HEK293 (cell line): ENCODE data around the gene FAXC.

Experiments used
- GLI4 ChIP-seq: fragments of 450-650 bp; formaldehyde crosslinking; IDR thresholded peaks from 2 replicates; pipeline ENCODE4 v1.5.1; 2016; ENCODE audit warnings: missing biosample characterization, missing genetic modification characterization
- KLF8 ChIP-seq: fragments of 450-650 bp; formaldehyde crosslinking; IDR thresholded peaks from 2 replicates; pipeline ENCODE4 v1.5.1; 2016; ENCODE audit warnings: missing biosample characterization, missing genetic modification characterization
- MEIS1 ChIP-seq: sonication (generic); formaldehyde crosslinking; IDR thresholded peaks from 2 replicates; pipeline ENCODE4 v1.8.1; 2022; ENCODE audit warnings: missing genetic modification reagents, mild to moderate bottlenecking, borderline replicate concordance
- OVOL3 ChIP-seq: fragments of 450-650 bp; formaldehyde crosslinking; IDR thresholded peaks from 2 replicates; pipeline ENCODE4 v1.5.1; 2016; ENCODE audit warnings: missing biosample characterization, missing genetic modification characterization
- REPIN1 ChIP-seq: fragments of 450-650 bp; formaldehyde crosslinking; IDR thresholded peaks from 2 replicates; pipeline ENCODE4 v1.5.1; 2017; ENCODE audit warnings: missing biosample characterization, missing genetic modification characterization, low read depth
- SP3 ChIP-seq: fragments of 450-650 bp; formaldehyde crosslinking; IDR thresholded peaks from 2 replicates; pipeline ENCODE4 v1.5.1; 2016; ENCODE audit warnings: missing biosample characterization, missing genetic modification characterization
- ZBTB17 ChIP-seq: fragments of 450-650 bp; formaldehyde crosslinking; IDR thresholded peaks from 2 replicates; pipeline ENCODE4 v1.5.1; 2016; ENCODE audit warnings: missing biosample characterization, missing genetic modification characterization
- ZBTB7A ChIP-seq: fragments of 450-650 bp; formaldehyde crosslinking; IDR thresholded peaks from 2 replicates; pipeline ENCODE4 v1.5.1; 2016; ENCODE audit warnings: low read depth, missing biosample characterization, missing genetic modification characterization
- ZNF121 ChIP-seq: fragments of 450-650 bp; formaldehyde crosslinking; IDR thresholded peaks from 2 replicates; pipeline ENCODE4 v1.5.1; 2016; ENCODE audit warnings: missing biosample characterization, missing genetic modification characterization
- ZNF174 ChIP-seq: fragments of 450-650 bp; formaldehyde crosslinking; IDR thresholded peaks from 2 replicates; pipeline ENCODE4 v1.5.0; 2017; ENCODE audit warnings: missing biosample characterization, mild to moderate bottlenecking, missing genetic modification characterization
- ZNF2 ChIP-seq: fragments of 450-650 bp; formaldehyde crosslinking; IDR thresholded peaks from 2 replicates; pipeline ENCODE4 v1.5.1; 2016; ENCODE audit warnings: missing biosample characterization, missing genetic modification characterization
- ZNF324 ChIP-seq: fragments of 450-650 bp; formaldehyde crosslinking; IDR thresholded peaks from 2 replicates; pipeline ENCODE4 v1.5.1; 2016; ENCODE audit warnings: missing biosample characterization, missing genetic modification characterization
- ZNF341 ChIP-seq: fragments of 450-650 bp; formaldehyde crosslinking; IDR thresholded peaks from 2 replicates; pipeline ENCODE4; 2016; ENCODE audit warnings: low read depth, missing biosample characterization, missing genetic modification characterization
- ZNF394 ChIP-seq: fragments of 450-650 bp; formaldehyde crosslinking; IDR thresholded peaks from 2 replicates; pipeline ENCODE4 v1.5.1; 2016; ENCODE audit warnings: missing biosample characterization, missing genetic modification characterization, mild to moderate bottlenecking, moderate library complexity, borderline replicate concordance
- ZNF433 ChIP-seq: fragments of 450-650 bp; formaldehyde crosslinking; IDR thresholded peaks from 2 replicates; pipeline ENCODE4 v1.5.1; 2016; ENCODE audit warnings: missing biosample characterization, missing genetic modification characterization, low read depth
- ZNF530 ChIP-seq: fragments of 450-650 bp; formaldehyde crosslinking; IDR thresholded peaks from 2 replicates; pipeline ENCODE4 v1.5.1; 2016; ENCODE audit warnings: low read depth, missing biosample characterization, missing genetic modification characterization
- ZNF549 ChIP-seq: fragments of 450-650 bp; IDR thresholded peaks from 2 replicates; pipeline ENCODE4 v1.5.1; 2018; ENCODE audit warnings: missing biosample characterization, missing genetic modification characterization, mild to moderate bottlenecking, inconsistent platforms, moderate library complexity
- ZNF558 ChIP-seq: fragments of 450-650 bp; formaldehyde crosslinking; IDR thresholded peaks from 2 replicates; pipeline ENCODE4 v1.5.1; 2016; ENCODE audit warnings: missing biosample characterization, missing genetic modification characterization
- ZNF561 ChIP-seq: fragments of 450-650 bp; IDR thresholded peaks from 2 replicates; pipeline ENCODE4 v1.5.1; 2018; ENCODE audit warnings: missing biosample characterization, missing genetic modification characterization, borderline replicate concordance
- ZNF571 ChIP-seq: fragments of 450-650 bp; formaldehyde crosslinking; IDR thresholded peaks from 2 replicates; pipeline ENCODE4 v1.5.0; 2017; ENCODE audit warnings: missing biosample characterization, missing genetic modification characterization
- ZNF600 ChIP-seq: fragments of 450-650 bp; formaldehyde crosslinking; IDR thresholded peaks from 2 replicates; pipeline ENCODE4 v1.5.1; 2016; ENCODE audit warnings: missing biosample characterization, missing genetic modification characterization
- ZNF629 ChIP-seq: fragments of 450-650 bp; formaldehyde crosslinking; IDR thresholded peaks from 2 replicates; pipeline ENCODE4 v1.5.1; 2017; ENCODE audit warnings: missing biosample characterization, missing genetic modification characterization
- ZNF701 ChIP-seq: fragments of 450-650 bp; formaldehyde crosslinking; IDR thresholded peaks from 2 replicates; pipeline ENCODE4 v1.5.1; 2016; ENCODE audit warnings: missing biosample characterization, missing genetic modification characterization
- ZNF707 ChIP-seq: fragments of 450-650 bp; formaldehyde crosslinking; IDR thresholded peaks from 2 replicates; pipeline ENCODE4 v1.5.1; 2016; ENCODE audit warnings: missing biosample characterization, missing genetic modification characterization
- ZNF768 ChIP-seq: fragments of 450-650 bp; formaldehyde crosslinking; IDR thresholded peaks from 2 replicates; pipeline ENCODE4 v1.5.1; 2018; ENCODE audit warnings: missing biosample characterization, mild to moderate bottlenecking, missing genetic modification characterization
- ZNF837 ChIP-seq: fragments of 450-650 bp; formaldehyde crosslinking; IDR thresholded peaks from 2 replicates; pipeline ENCODE4 v1.5.1; 2016; ENCODE audit warnings: missing biosample characterization, missing genetic modification characterization
- ZSCAN23 ChIP-seq: fragments of 450-650 bp; formaldehyde crosslinking; IDR thresholded peaks from 2 replicates; pipeline ENCODE4 v1.5.1; 2016; ENCODE audit warnings: missing biosample characterization, missing genetic modification characterization
- TF ChIP-seq, protein P1 (sequence below): fragments of 450-650 bp; formaldehyde crosslinking; conservative IDR thresholded peaks from 2 replicates; pipeline ENCODE4 v1.5.1; 2016; ENCODE audit warnings: low read depth, missing biosample characterization, missing genetic modification characterization
- TF ChIP-seq, protein P2 (sequence below): fragments of 450-650 bp; formaldehyde crosslinking; IDR thresholded peaks from 2 replicates; pipeline ENCODE4 v1.5.1; 2016; ENCODE audit warnings: missing biosample characterization, missing genetic modification characterization
- TF ChIP-seq, protein P3 (sequence below): fragments of 450-650 bp; formaldehyde crosslinking; IDR thresholded peaks from 2 replicates; pipeline ENCODE4 v1.5.1; 2016; ENCODE audit warnings: missing biosample characterization, missing genetic modification characterization
- TF ChIP-seq, protein P4 (sequence below): fragments of 450-650 bp; formaldehyde crosslinking; IDR thresholded peaks from 2 replicates; pipeline ENCODE4 v1.5.1; 2016; ENCODE audit warnings: missing biosample characterization, missing genetic modification characterization, borderline replicate concordance
- TF ChIP-seq, protein P5 (sequence below): fragments of 450-650 bp; formaldehyde crosslinking; IDR thresholded peaks from 2 replicates; pipeline ENCODE4 v1.5.1; 2017; ENCODE audit warnings: missing biosample characterization, missing genetic modification characterization
- TF ChIP-seq, protein P6 (sequence below): fragments of 450-650 bp; formaldehyde crosslinking; IDR thresholded peaks from 2 replicates; pipeline ENCODE4 v1.5.1; 2016; ENCODE audit warnings: missing biosample characterization, missing genetic modification characterization

FAXC gene

DNA sequence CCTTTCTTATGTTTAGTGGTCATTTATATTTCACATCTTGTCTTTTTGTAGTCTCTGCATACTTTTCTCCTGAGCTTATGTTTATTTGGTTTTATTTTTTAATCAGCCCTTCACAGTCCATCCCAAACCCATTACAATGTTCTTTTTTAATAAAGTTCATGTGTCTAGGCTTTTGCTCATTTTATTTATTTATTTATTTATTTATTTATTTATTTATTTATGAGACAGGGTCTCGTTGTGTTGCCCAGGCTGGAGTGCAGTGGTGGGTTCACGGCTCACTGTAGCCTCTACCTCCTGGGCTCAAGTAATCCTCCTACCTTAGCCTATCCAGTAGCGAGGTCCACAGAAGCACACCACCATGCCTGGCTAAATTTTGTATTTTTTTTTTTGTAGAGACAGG is 41.4 kb upstream of the FAXC start (continued):
- TF ChIP-seq ZNF341 (tag by site-specific recombination) (no peak; the same call in 1 of the 2 replicates), ZNF394 (tag by site-specific recombination) (peak; percentile 95), ZNF121 (no peak), ZNF433 (tag by site-specific recombination) (peak; percentile 90), OVOL3 (tag by site-specific recombination) (peak; percentile 48; the same call in 1 of the 2 replicates), ZNF2 (tag by site-specific recombination) (no peak), ZNF707 (tag by site-specific recombination) (no peak), ZSCAN23 (tag by site-specific recombination) (no peak), ZNF558 (tag by site-specific recombination) (peak; percentile 78; the same call in 1 of the 2 replicates), ZNF600 (tag by site-specific recombination) (no peak), ZNF530 (tag by site-specific recombination) (peak; percentile 72; the same call in 1 of the 2 replicates), ZNF561 (tag by site-specific recombination) (no peak), ZNF768 (tag by site-specific recombination) (no peak), ZNF324 (tag by site-specific recombination) (no peak), REPIN1 (tag by site-specific recombination) (no peak; the same call in 1 of the 2 replicates), ZNF549 (tag by site-specific recombination) (no peak), ZBTB17 (tag by site-specific recombination) (no peak), SP3 (tag by site-specific recombination) (0 out of 2 replicates have a peak, but pooled peaks have one; percentile 16), ZBTB7A (tag by site-specific recombination) (no peak), ZNF174 (tag by site-specific recombination) (no peak), ZNF571 (tag by site-specific recombination) (no peak), KLF8 (no peak), ZNF701 (tag by site-specific recombination) (no peak), GLI4 (tag by site-specific recombination) (no peak), ZNF837 (tag by site-specific recombination) (no peak), MEIS1 (CRISPR knock-in tag) (no peak), ZNF629 (peak; percentile 57)
- TF ChIP-seq, protein P1, sequence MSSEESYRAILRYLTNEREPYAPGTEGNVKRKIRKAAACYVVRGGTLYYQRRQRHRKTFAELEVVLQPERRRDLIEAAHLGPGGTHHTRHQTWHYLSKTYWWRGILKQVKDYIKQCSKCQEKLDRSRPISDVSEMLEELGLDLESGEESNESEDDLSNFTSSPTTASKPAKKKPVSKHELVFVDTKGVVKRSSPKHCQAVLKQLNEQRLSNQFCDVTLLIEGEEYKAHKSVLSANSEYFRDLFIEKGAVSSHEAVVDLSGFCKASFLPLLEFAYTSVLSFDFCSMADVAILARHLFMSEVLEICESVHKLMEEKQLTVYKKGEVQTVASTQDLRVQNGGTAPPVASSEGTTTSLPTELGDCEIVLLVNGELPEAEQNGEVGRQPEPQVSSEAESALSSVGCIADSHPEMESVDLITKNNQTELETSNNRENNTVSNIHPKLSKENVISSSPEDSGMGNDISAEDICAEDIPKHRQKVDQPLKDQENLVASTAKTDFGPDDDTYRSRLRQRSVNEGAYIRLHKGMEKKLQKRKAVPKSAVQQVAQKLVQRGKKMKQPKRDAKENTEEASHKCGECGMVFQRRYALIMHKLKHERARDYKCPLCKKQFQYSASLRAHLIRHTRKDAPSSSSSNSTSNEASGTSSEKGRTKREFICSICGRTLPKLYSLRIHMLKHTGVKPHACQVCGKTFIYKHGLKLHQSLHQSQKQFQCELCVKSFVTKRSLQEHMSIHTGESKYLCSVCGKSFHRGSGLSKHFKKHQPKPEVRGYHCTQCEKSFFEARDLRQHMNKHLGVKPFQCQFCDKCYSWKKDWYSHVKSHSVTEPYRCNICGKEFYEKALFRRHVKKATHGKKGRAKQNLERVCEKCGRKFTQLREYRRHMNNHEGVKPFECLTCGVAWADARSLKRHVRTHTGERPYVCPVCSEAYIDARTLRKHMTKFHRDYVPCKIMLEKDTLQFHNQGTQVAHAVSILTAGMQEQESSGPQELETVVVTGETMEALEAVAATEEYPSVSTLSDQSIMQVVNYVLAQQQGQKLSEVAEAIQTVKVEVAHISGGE (tag by site-specific recombination) = peak; percentile 85
- TF ChIP-seq, protein P2, sequence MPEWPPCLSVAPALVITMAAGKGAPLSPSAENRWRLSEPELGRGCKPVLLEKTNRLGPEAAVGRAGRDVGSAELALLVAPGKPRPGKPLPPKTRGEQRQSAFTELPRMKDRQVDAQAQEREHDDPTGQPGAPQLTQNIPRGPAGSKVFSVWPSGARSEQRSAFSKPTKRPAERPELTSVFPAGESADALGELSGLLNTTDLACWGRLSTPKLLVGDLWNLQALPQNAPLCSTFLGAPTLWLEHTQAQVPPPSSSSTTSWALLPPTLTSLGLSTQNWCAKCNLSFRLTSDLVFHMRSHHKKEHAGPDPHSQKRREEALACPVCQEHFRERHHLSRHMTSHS (tag by site-specific recombination) = no peak
- TF ChIP-seq, protein P3, sequence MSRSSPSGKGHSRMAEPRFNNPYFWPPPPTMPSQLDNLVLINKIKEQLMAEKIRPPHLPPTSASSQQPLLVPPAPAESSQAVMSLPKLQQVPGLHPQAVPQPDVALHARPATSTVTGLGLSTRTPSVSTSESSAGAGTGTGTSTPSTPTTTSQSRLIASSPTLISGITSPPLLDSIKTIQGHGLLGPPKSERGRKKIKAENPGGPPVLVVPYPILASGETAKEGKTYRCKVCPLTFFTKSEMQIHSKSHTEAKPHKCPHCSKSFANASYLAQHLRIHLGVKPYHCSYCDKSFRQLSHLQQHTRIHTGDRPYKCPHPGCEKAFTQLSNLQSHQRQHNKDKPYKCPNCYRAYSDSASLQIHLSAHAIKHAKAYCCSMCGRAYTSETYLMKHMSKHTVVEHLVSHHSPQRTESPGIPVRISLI (tag by site-specific recombination) = no peak
- TF ChIP-seq, protein P4, sequence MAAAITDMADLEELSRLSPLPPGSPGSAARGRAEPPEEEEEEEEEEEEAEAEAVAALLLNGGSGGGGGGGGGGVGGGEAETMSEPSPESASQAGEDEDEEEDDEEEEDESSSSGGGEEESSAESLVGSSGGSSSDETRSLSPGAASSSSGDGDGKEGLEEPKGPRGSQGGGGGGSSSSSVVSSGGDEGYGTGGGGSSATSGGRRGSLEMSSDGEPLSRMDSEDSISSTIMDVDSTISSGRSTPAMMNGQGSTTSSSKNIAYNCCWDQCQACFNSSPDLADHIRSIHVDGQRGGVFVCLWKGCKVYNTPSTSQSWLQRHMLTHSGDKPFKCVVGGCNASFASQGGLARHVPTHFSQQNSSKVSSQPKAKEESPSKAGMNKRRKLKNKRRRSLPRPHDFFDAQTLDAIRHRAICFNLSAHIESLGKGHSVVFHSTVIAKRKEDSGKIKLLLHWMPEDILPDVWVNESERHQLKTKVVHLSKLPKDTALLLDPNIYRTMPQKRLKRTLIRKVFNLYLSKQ (tag by site-specific recombination) = peak; percentile 66; the same call in 1 of the 2 replicates
- TF ChIP-seq, protein P5, sequence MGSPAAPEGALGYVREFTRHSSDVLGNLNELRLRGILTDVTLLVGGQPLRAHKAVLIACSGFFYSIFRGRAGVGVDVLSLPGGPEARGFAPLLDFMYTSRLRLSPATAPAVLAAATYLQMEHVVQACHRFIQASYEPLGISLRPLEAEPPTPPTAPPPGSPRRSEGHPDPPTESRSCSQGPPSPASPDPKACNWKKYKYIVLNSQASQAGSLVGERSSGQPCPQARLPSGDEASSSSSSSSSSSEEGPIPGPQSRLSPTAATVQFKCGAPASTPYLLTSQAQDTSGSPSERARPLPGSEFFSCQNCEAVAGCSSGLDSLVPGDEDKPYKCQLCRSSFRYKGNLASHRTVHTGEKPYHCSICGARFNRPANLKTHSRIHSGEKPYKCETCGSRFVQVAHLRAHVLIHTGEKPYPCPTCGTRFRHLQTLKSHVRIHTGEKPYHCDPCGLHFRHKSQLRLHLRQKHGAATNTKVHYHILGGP (tag by site-specific recombination) = no peak
- TF ChIP-seq, protein P6, sequence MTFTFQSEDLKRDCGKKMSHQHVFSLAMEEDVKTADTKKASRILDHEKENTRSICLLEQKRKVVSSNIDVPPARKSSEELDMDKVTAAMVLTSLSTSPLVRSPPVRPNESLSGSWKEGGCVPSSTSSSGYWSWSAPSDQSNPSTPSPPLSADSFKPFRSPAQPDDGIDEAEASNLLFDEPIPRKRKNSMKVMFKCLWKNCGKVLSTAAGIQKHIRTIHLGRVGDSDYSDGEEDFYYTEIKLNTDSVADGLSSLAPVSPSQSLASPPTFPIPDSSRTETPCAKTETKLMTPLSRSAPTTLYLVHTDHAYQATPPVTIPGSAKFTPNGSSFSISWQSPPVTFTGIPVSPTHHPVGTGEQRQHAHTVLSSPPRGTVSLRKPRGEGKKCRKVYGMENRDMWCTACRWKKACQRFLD (tag by site-specific recombination) = 0 out of 2 replicates have a peak, but pooled peaks have one; percentile 63
